ENCODE measurements around the gene TEAD1.

DNA sequence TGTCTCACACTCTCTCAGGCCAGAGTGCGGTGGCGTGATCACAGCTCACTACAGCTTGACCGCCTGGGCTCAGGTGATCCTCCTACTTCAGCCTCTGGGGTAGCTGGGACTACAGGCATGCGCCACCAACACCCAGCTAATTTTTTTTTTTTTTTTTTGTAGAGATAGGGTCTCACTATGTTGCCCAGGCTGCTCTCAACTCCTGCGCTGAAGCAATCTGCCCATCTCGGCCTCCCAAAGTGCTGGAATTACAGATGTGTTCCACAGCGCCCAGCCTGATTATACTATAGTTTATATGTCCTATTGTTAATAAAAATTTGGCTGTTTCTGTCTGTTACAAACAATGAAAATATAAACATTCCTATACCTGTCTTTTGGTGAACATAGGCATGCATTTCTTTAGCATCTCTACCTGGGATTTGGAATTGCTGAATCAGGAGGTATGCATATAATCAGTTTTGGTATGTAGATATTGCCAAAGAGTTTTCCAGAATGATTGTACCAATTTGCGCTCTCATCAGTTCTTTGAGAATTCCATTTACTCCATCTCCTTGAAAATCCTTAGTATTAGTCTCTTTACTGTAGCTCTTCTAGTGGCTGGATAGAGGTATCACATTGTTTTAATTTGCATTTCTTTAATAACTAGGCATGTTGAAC is 78.8 kb downstream of the TEAD1 start:
- TF ChIP-seq, protein P1, sequence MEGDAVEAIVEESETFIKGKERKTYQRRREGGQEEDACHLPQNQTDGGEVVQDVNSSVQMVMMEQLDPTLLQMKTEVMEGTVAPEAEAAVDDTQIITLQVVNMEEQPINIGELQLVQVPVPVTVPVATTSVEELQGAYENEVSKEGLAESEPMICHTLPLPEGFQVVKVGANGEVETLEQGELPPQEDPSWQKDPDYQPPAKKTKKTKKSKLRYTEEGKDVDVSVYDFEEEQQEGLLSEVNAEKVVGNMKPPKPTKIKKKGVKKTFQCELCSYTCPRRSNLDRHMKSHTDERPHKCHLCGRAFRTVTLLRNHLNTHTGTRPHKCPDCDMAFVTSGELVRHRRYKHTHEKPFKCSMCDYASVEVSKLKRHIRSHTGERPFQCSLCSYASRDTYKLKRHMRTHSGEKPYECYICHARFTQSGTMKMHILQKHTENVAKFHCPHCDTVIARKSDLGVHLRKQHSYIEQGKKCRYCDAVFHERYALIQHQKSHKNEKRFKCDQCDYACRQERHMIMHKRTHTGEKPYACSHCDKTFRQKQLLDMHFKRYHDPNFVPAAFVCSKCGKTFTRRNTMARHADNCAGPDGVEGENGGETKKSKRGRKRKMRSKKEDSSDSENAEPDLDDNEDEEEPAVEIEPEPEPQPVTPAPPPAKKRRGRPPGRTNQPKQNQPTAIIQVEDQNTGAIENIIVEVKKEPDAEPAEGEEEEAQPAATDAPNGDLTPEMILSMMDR (optimal IDR thresholded peaks at IDR 0.05 in 1 of 3, IDR thresholded peaks at IDR 0.05 in 1 of 3, conservative IDR thresholded peaks at IDR 0.05 in 1 of 3; ENCODE audit: extremely low read depth in 1 of 3, insufficient read depth in 2 of 3, low read length in 3 of 3): no peak
- no peak for TF ChIP-seq EZH2 (IDR thresholded peaks at IDR 0.05; ENCODE audit: low read length)
